Activated CD4-positive, alpha-beta T cell treated with anti-CD3 and anti-CD28 coated beads, Interleukin-10, Interleukin-2, amounts not matched to agents 100 ng/mL and 50 ng/mL, durations not matched to agents 16 hours and 8 hours (primary cell): ENCODE results near the gene KATNAL2.

Experiments
- DNase-seq: peaks from one replicate; pipeline ENCODE4 v3.0.0-alpha.2; 2020

KATNAL2 gene, protein sequence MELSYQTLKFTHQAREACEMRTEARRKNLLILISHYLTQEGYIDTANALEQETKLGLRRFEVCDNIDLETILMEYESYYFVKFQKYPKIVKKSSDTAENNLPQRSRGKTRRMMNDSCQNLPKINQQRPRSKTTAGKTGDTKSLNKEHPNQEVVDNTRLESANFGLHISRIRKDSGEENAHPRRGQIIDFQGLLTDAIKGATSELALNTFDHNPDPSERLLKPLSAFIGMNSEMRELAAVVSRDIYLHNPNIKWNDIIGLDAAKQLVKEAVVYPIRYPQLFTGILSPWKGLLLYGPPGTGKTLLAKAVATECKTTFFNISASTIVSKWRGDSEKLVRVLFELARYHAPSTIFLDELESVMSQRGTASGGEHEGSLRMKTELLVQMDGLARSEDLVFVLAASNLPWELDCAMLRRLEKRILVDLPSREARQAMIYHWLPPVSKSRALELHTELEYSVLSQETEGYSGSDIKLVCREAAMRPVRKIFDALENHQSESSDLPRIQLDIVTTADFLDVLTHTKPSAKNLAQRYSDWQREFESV

DNA sequence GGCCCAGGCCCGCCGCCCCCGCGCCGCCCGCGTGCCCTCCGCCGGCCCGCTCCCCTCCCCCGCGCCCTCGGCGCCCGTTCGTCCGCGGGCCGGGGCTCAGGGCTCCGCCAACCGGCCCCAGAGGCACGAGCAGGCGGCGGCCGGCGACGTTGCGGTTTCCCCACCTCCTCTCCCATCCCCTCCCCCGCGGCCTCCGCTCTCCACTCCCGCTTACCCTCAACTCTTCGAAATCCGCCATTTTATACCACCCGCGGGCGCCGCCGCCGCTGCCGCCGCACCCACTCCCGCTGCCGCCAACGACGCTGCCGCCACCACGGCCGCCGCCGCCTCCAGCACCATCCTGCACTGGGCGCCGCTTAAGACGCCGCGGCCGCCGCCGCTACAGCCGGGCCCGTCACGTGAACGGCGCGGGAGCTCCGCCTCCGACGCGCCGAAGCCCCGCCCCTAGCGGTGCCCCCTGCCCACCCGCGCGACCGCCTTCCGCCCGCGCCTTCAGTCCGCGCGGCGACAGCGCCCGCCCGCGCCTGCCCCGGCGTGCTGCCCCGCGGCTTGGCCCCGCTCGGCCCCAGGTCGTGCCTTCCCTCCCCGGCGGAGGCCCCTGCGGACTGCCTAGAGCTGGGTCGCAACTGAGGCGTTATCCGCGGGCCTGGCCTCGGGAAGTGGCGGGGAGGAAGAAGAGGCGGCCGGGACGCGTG, at the start of gene KATNAL2, which contains the start of gene PIAS2:
Gene KATNAL2, plus strand, starts transcription at position 495 of the 695 bp plus-strand sequence. CDS start 29,271 bp downstream, outside the sequence.
Gene PIAS2, minus strand, starts transcription at position 400 of the 695 bp plus-strand sequence. Its CDS starts 162 bp downstream, at position 238.
- DNase-seq, result peak; percentile 88

- DNase-seq, result no peak
Measured at GRCh38 chr18:46868169-46868921, 49.1 kb upstream of the KATNAL2 start.

DNA sequence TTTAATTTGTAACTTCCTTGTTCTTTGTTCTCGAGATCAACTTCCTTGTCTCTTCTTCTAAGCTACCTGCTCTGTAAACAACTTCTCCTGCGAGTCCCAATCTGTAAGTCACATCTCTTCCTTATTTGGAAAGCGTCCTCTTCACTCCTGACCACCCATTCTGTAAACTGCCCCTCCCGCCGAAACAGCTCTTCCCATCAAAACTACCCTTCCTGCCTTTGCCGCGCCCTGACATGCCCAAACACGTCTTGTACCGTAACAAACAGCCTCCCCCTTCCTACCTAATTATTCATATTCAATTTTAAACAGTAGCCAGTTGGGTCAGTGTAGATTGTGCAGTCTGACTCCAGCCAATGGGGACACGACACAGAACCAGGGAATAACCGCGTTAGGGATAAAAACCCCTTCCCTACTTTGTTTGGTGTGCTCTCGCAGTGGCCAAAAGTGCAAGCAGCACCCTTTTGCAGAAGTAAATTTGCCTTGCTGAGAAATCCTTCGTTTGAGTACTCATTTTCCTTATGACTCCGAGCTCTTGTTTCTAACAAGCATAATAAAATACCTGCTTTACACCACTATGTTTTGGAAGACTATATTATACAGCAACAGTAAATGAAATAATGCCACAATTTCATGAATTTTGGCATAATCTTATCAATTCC, 39.9 kb upstream of the KATNAL2 start:
- DNase-seq, result no peak

- no peak for DNase-seq
Measured at GRCh38 chr18:46883180-46883579, 34.2 kb upstream of the KATNAL2 start.

GRCh38 chr18:46886893-46887292, 30.5 kb upstream of the KATNAL2 start:
- no peak for DNase-seq

GRCh38 chr18:46888965-46889364, 28.4 kb upstream of the KATNAL2 start:
- no peak for DNase-seq

- DNase-seq, result peak; percentile 59
Measured at GRCh38 chr18:46891742-46892214, 25.6 kb upstream of the KATNAL2 start.

DNA sequence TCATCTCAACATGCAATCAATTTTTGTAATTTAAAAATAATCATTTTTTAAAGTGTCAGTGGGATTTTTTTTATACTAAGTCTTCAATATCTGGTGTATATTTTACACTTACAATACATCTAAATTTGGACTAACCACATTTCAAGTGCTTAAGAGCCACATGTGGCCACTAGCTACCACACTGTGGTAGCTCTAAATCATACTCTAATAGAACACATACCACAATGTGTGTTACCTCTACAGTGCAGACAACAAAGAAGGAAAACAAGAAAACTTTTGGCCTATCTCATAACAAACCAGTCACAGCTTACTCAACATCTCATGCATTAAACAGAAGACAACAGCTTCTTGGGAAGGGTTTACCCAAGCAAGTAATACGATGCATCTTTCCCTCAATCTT, 24.6 kb upstream of the KATNAL2 start:
- peak; percentile 16 for DNase-seq

GRCh38 chr18:46893360-46893759, 24.0 kb upstream of the KATNAL2 start:
- DNase-seq, result no peak

GRCh38 chr18:46894124-46894523, 23.3 kb upstream of the KATNAL2 start:
- no peak for DNase-seq

GRCh38 chr18:46899274-46899948, 18.0 kb upstream of the KATNAL2 start:
- peak; percentile 28 for DNase-seq

- DNase-seq, result no peak
Measured at GRCh38 chr18:46903406-46903805, 14.0 kb upstream of the KATNAL2 start.

- DNase-seq, result no peak
Measured at GRCh38 chr18:46909497-46909896, 7.9 kb upstream of the KATNAL2 start.

DNA sequence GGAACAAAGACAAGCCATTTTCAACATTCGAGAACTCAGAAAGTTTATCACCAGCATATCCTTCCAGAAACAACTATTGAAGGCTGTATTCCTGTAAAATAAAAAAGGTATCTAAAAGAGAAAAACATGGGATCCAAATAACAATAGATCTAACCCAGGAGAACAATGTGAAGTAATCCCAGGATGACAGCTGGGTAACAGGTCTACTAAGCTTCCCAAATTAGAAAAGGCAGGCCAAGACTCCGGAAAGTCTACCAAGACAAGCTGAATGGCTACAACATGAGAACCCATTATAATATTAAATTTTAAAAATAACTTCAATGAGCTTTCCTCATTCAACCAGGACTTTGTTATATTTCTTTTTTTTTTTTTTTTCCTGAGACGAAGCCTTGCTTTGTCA, 6.5 kb upstream of the KATNAL2 start:
- DNase-seq, result no peak

DNA sequence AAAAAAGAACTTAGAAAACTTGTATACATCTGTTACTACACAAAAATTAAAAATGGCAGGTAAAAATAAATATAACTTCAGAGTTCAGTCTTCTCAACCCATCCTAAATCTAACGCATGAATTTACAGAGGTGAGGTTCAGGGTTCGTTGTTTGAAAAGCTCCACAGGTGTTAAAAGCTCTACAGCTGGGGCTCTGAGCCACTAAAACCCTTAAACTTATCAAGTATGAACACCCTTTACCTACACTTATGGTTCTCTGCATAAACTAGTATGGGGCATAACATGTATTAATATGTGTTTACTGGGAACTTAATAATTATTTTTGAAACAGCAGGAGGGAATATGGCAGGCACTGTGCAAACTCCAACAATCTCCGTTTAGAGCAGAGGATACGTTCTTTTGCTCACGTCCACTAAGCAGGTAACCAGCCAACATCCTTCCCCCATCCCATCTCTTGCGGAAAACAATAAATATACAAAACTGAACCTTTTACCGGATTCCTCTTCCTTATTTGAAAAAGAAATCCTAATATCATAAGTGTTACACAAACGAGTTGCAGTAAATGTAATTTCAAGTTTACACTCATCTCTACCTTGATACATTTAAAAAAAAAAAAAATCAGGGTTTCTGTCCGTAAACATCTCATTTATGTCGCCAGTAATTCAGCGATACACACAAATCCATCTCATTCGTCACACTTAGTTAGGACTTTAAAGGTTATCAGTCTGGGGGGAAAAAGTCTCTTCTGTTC, 1.4 kb upstream of the KATNAL2 start:
- DNase-seq, result no peak

- peak; percentile 42 for DNase-seq
Measured at GRCh38 chr18:46916551-46917107, 773 bp upstream of the KATNAL2 start.

DNA sequence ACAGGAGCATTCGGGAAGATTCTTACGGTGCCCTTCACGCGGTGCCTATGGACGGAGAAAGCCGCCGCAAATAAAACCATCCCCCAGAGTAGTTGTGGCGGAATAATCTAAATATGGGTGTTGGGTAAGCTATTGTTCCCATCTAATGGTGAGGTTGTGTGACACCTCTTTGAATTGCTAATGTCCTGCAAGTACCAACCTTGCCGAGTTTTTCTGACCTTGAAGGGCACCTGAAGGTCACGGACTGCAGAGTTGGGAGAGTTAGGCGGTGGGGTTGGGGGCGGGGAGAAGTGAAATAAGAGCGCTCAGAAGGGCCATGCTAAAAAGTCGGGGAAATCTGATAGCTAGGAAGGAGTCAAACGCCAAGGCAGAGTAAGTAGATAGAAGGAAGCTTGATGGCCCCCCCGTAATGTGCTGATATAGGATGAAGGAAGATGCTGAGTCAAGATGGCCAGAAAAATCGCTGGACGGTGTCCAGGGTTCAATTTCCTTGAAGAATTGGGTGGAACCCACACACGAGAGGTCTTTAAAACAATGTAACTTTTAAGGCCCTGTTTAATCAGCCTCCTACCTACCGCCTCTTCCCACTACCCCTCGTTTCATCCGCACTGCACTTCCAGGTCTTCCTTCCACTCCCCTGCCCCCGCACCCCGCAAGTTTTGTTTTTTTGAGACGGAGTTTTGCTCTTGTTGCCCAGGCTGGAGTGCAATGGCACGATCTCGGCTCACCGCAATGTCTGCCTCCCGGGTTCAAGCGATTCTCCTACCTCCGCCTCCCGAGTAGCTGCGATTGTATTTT, 600 bp downstream of the KATNAL2 start:
- DNase-seq, result peak; percentile 20

GRCh38 chr18:46920067-46920466, 2.7 kb downstream of the KATNAL2 start:
- no peak for DNase-seq

- DNase-seq, result no peak
Measured at GRCh38 chr18:46920653-46921052, 3.3 kb downstream of the KATNAL2 start.
